Measurements from ENCODE around the gene CDKAL1. TPM values are rescaled to one million over a fixed set of nuclear protein-coding genes. Genes with fewer than 3 reads are reported as not detected.
"Not testable (repeated sequence)": the region's sequence is repeated elsewhere in the genome, so short reads cannot be mapped to it uniquely, and the experiment has no call there.

CDKAL1 gene
- total and polyA plus RNA-seq, 3 experiments from 2014 or later: 26.7 to 30.2 (median 29.6) TPM

DNA sequence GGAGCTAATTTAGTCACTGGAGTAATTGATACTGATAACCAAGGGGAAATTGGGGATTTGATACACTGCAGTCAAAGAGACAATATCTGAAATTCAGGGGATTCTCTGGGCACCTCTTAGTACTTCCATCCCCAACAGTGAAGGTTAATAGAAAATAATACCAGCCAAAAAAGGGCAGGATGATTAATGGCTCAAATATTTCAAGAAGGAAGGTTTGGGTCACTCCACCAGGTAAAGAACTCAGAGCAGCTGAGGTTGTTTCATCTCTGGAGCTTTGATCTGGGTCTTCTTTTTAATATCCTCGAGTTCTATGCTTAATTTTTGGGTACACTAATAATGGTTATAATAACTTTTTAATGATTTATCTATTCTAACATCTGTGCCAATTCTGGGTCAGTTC, 70.8 kb downstream of the CDKAL1 start:
- Histone ChIP-seq H3K9me3 (ENCODE audit: low read length) (no peaks in the 10 kb centered on the region), H3K27me3 (ENCODE audit: insufficient read depth, low read length, poor library complexity, severe bottlenecking) (no peaks in the 10 kb centered on the region), H3K36me3 (ENCODE audit: insufficient read depth, low read length) (no peaks in the 10 kb centered on the region), H3K27ac (ENCODE audit: low read depth, low read length) (no peak overlapping the region), H3K4me1 (ENCODE audit: insufficient read depth, low read length) (no peaks in the 10 kb centered on the region), H3K4me3 (ENCODE audit: low read length) (no peak overlapping the region)
- ChIA-PET CTCF (no interaction called here), POLR2A (no interaction called here)
- DNase-seq: no peak
- no peak overlapping the region for H3K27ac Mint-ChIP-seq
- H3K9me3 Mint-ChIP-seq: peaks cover 0 to 2% (median 0%) of the 10 kb centered on the region in 5 donors
- peaks cover 5 to 22% (median 18%) of the 10 kb centered on the region in 3 donors for H3K36me3 Mint-ChIP-seq
- H3K4me3 Mint-ChIP-seq: no peak overlapping the region
- H3K27me3 Mint-ChIP-seq: peaks cover 0 to 1% of the 10 kb centered on the region in 2 donors
- H3K4me1 Mint-ChIP-seq: peaks cover 8 to 12% (median 10%) of the 10 kb centered on the region in 3 donors

DNA sequence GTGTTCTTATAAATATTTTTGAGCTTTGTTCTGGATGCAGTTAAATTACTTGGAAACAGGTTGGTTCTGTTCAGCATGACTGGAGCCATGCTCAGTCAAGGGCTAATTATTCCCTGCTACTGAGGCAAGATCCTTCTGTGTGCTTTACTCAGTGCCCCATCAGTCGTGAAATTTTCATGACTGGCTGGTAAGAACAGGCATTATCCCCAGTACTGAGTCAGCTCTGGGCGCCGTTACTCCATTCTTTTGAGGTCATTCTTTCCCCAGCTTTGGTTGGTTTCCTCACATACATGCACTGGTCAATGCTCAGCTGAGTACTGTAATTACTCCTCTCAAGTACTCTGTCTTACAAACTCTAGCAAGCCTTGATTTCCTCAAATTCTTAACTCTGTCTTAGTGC, 71.3 kb downstream of the CDKAL1 start:
- Mint-ChIP-seq H3K27me3 (peaks cover 0 to 1% of the 10 kb centered on the region in 2 donors), H3K36me3 (peaks cover 8 to 27% (median 19%) of the 10 kb centered on the region in 3 donors), H3K27ac (peak overlapping the region in 1 of 8 donors; percentile 27), H3K9me3 (peaks cover 0 to 5% (median 0%) of the 10 kb centered on the region in 5 donors), H3K4me1 (peaks cover 8 to 12% (median 12%) of the 10 kb centered on the region in 3 donors), H3K4me3 (no peak overlapping the region)
- Histone ChIP-seq H3K36me3 (ENCODE audit: insufficient read depth, low read length) (no peaks in the 10 kb centered on the region), H3K9me3 (ENCODE audit: low read length) (no peaks in the 10 kb centered on the region), H3K4me1 (ENCODE audit: insufficient read depth, low read length) (no peaks in the 10 kb centered on the region), H3K27ac (ENCODE audit: low read depth, low read length) (no peak overlapping the region), H3K4me3 (ENCODE audit: low read length) (no peak overlapping the region), H3K27me3 (ENCODE audit: insufficient read depth, low read length, poor library complexity, severe bottlenecking) (no peaks in the 10 kb centered on the region)
- ChIA-PET POLR2A (no interaction called here), CTCF (no interaction called here)
- DNase-seq: no peak

DNA sequence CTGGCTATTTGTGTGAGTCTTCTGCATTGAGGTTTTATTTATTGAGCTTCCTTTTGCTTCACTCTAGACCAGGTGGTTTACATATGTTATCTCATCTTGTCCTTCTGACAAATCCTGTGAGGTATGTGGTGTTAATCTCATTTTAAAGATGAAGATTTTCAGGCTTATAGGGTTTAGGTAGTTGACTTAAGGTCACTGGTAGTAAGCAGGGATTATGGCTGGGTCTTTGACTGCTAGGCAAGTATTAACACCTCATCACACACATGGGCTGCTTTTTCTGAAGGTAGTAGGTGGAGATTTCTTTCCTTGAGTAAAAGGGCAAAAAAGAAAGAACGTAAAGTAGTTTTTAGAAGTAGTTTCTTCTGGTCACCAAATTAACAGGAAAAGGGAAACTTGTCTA, 72.6 kb downstream of the CDKAL1 start:
- Mint-ChIP-seq H3K9me3 (peaks cover 0 to 5% (median 0%) of the 10 kb centered on the region in 5 donors), H3K36me3 (peaks cover 9 to 25% (median 23%) of the 10 kb centered on the region in 3 donors), H3K4me1 (peaks cover 13 to 16% (median 14%) of the 10 kb centered on the region in 3 donors), H3K4me3 (no peak overlapping the region), H3K27me3 (peaks cover 0 to 1% of the 10 kb centered on the region in 2 donors), H3K27ac (peak overlapping the region in 1 of 8 donors; percentile 54)
- H3K27ac ChIP-seq (ENCODE audit: low read depth, low read length): no peak overlapping the region
- no peaks in the 10 kb centered on the region for H3K36me3 ChIP-seq (ENCODE audit: insufficient read depth, low read length)
- no peaks in the 10 kb centered on the region for H3K27me3 ChIP-seq (ENCODE audit: insufficient read depth, low read length, poor library complexity, severe bottlenecking)
- POLR2A ChIA-PET: no interaction called here
- H3K9me3 ChIP-seq (ENCODE audit: low read length): no peaks in the 10 kb centered on the region
- CTCF ChIA-PET: no interaction called here
- no peak for DNase-seq
- H3K4me3 ChIP-seq (ENCODE audit: low read length): no peak overlapping the region
- H3K4me1 ChIP-seq (ENCODE audit: insufficient read depth, low read length): no peaks in the 10 kb centered on the region

DNA sequence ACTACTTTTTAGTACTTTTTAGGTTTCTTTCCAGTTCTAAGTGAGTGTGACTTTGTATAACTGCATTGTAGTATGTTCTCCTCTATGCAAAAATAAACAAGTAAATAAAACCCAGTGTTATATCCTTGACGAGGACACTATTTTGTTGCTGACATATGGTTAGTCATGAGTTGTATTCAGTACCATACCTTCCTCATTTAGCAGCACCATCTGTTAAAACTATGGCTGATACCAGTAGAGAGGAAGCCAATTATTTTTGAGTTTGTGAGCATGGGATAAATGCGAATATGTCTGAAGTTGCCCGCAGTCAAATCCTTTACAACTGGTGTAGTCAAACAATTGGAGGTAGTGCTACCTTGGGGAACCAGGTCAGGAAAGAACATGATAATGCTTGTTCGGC, 74.1 kb downstream of the CDKAL1 start:
- Mint-ChIP-seq H3K27me3 (peaks cover 0 to 1% of the 10 kb centered on the region in 2 donors), H3K9me3 (peaks cover 0 to 5% (median 0%) of the 10 kb centered on the region in 5 donors), H3K27ac (no peak overlapping the region), H3K36me3 (peaks cover 5 to 21% (median 19%) of the 10 kb centered on the region in 3 donors), H3K4me1 (peaks cover 15 to 20% (median 16%) of the 10 kb centered on the region in 3 donors), H3K4me3 (no peak overlapping the region)
- POLR2A ChIA-PET: no interaction called here
- DNase-seq: no peak
- Histone ChIP-seq H3K9me3 (ENCODE audit: low read length) (no peaks in the 10 kb centered on the region), H3K4me1 (ENCODE audit: insufficient read depth, low read length) (no peaks in the 10 kb centered on the region), H3K36me3 (ENCODE audit: insufficient read depth, low read length) (no peaks in the 10 kb centered on the region), H3K4me3 (ENCODE audit: low read length) (no peak overlapping the region), H3K27me3 (ENCODE audit: insufficient read depth, low read length, poor library complexity, severe bottlenecking) (no peaks in the 10 kb centered on the region), H3K27ac (ENCODE audit: low read depth, low read length) (no peak overlapping the region)
- CTCF ChIA-PET: no interaction called here

DNA sequence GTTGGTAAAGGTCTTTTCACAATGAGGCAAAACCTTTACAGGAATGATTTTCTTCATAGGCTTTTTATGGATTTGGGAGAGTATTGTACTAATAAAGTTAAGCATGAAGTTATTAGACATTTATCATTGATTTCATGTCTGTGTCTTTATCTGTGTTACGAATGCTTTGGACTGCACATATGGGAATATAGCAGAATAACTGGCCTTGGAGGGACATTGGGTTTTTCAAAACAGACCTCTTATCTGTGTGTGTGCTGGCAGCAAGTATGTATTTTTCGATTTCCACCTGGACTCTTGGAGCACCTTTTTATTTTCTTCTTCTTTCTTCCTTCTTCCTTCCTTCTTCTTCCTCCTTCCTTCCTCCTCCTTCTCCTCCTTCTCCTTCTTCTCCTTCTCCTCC, 74.6 kb downstream of the CDKAL1 start:
- Mint-ChIP-seq H3K27ac (no peak overlapping the region), H3K36me3 (peaks cover 7 to 21% (median 19%) of the 10 kb centered on the region in 3 donors), H3K27me3 (peaks cover 0 to 1% of the 10 kb centered on the region in 2 donors), H3K4me1 (peaks cover 16 to 21% (median 18%) of the 10 kb centered on the region in 3 donors), H3K4me3 (no peak overlapping the region), H3K9me3 (peaks cover 0 to 5% (median 0%) of the 10 kb centered on the region in 5 donors)
- H3K9me3 ChIP-seq (ENCODE audit: low read length): no peaks in the 10 kb centered on the region
- H3K27ac ChIP-seq (ENCODE audit: low read depth, low read length): no peak overlapping the region
- H3K36me3 ChIP-seq (ENCODE audit: insufficient read depth, low read length): no peaks in the 10 kb centered on the region
- ChIA-PET CTCF (no interaction called here), POLR2A (no interaction called here)
- H3K27me3 ChIP-seq (ENCODE audit: insufficient read depth, low read length, poor library complexity, severe bottlenecking): no peaks in the 10 kb centered on the region
- no peak overlapping the region for H3K4me3 ChIP-seq (ENCODE audit: low read length)
- DNase-seq: no peak
- H3K4me1 ChIP-seq (ENCODE audit: insufficient read depth, low read length): no peaks in the 10 kb centered on the region

DNA sequence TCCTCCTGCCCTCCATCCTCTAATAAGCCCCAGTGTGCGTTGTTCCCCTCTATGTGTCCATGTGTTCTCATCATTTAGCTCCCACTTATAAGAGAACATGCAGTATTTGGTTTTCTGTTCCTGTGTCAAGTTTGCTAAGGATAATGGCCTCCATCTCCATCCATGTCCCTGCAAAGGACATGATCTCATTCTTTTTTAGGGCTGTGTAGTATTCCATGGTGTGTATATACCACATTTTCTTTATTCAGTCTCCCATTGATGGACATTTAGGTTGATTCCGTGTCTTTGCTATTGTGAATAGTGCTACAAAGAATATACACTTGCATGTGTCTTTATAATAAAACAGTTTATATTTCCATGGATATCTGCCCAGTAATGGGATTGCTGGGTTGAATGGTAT, 75.7 kb downstream of the CDKAL1 start:
- H3K27me3 ChIP-seq (ENCODE audit: insufficient read depth, low read length, poor library complexity, severe bottlenecking); H3K4me3 Mint-ChIP-seq; H3K4me1 ChIP-seq (ENCODE audit: insufficient read depth, low read length); POLR2A ChIA-PET; H3K9me3 ChIP-seq (ENCODE audit: low read length); H3K27me3 Mint-ChIP-seq; H3K27ac Mint-ChIP-seq; H3K4me3 ChIP-seq (ENCODE audit: low read length); H3K36me3 ChIP-seq (ENCODE audit: insufficient read depth, low read length); H3K27ac ChIP-seq (ENCODE audit: low read depth, low read length); H3K9me3 Mint-ChIP-seq; CTCF ChIA-PET; DNase-seq: not testable (repeated sequence)
- H3K36me3 Mint-ChIP-seq: peaks cover 10 to 23% (median 15%) of the 10 kb centered on the region in 3 donors
- H3K4me1 Mint-ChIP-seq: peaks cover 16 to 23% (median 16%) of the 10 kb centered on the region in 3 donors

DNA sequence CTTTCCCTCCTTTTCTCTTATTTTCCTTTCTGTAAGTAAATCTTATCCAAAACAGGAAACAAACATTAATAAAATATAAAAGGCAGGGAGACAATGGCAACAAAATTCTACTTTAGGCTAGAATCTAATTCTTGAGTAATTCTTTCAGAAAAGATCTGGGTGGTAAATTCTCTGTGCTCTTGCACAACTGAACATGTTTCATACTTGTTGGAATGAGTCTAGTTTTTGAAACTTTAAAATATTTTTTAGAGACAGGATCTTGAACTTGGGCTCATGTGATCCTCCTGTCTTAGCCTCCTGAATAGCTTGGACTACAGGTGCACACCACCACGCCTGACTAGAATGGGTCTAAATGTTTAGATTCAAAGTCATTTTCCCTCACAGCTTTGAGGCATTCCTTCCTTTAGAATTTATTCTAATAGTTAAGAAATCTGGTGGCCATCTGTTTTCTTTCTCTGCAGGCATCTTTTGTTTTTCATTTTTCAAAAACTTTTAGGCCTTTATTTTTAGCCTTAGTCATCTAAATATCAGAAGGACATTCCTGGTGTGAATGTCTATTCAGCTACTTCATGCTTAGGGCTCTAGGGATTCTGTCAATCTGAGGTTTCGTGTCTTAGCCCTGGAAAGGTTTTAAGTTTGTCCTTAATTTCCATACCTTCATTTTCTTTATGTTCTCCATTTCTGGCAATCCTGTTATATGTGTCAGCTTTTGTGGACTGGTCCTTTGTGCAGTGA, 76.5 kb downstream of the CDKAL1 start:
- ChIA-PET CTCF (no interaction called here), POLR2A (no interaction called here)
- H3K4me1 ChIP-seq (ENCODE audit: insufficient read depth, low read length): no peaks in the 10 kb centered on the region
- no peaks in the 10 kb centered on the region for H3K27me3 ChIP-seq (ENCODE audit: insufficient read depth, low read length, poor library complexity, severe bottlenecking)
- DNase-seq: no peak
- no peak overlapping the region for H3K27ac ChIP-seq (ENCODE audit: low read depth, low read length)
- H3K36me3 ChIP-seq (ENCODE audit: insufficient read depth, low read length): no peaks in the 10 kb centered on the region
- H3K4me1 Mint-ChIP-seq: peaks cover 11 to 23% (median 16%) of the 10 kb centered on the region in 3 donors
- H3K36me3 Mint-ChIP-seq: peaks cover 10 to 21% (median 14%) of the 10 kb centered on the region in 3 donors
- H3K27me3 Mint-ChIP-seq: peaks cover 0 to 1% of the 10 kb centered on the region in 2 donors
- peaks cover 0 to 5% (median 0%) of the 10 kb centered on the region in 5 donors for H3K9me3 Mint-ChIP-seq
- H3K9me3 ChIP-seq (ENCODE audit: low read length): no peaks in the 10 kb centered on the region
- no peak overlapping the region for H3K4me3 ChIP-seq (ENCODE audit: low read length)
- no peak overlapping the region for H3K27ac Mint-ChIP-seq
- H3K4me3 Mint-ChIP-seq: no peak overlapping the region

DNA sequence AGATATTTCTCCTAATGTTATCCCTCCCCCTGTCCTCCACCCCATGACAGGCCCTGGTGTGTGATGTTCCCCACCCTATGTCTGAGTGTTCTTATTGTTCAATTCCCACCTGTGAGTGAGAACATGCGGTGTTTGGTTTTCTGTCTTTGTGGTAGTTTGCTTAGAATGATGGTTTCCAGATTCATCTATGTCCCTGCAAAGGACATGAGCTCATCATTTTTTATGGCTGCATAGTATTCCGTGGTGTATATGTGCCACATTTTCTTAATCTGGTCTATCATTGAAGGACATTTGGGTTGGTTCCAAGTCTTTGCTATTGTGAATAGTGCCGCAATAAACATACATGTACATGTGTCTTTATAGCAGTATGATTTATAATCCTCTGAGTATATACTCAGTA, 83.3 kb downstream of the CDKAL1 start:
- H3K27ac Mint-ChIP-seq; H3K36me3 ChIP-seq (ENCODE audit: insufficient read depth, low read length); CTCF ChIA-PET; H3K4me3 ChIP-seq (ENCODE audit: low read length); H3K27me3 ChIP-seq (ENCODE audit: insufficient read depth, low read length, poor library complexity, severe bottlenecking); DNase-seq; H3K9me3 ChIP-seq (ENCODE audit: low read length); H3K4me3 Mint-ChIP-seq; H3K9me3 Mint-ChIP-seq; H3K27ac ChIP-seq (ENCODE audit: low read depth, low read length); H3K4me1 ChIP-seq (ENCODE audit: insufficient read depth, low read length); H3K27me3 Mint-ChIP-seq; POLR2A ChIA-PET: not testable (repeated sequence)
- Mint-ChIP-seq H3K36me3 (peaks cover 7 to 23% (median 22%) of the 10 kb centered on the region in 3 donors), H3K4me1 (peaks cover 7 to 24% (median 21%) of the 10 kb centered on the region in 3 donors)

All from CD8-positive, alpha-beta memory T cell (primary cell).